Pancreas (tissue), 10 donors: ENCODE data around the gene ASIC2. TPM values are rescaled to one million over a fixed set of nuclear protein-coding genes. Genes with fewer than 3 reads are reported as not detected.
A peak's percentile ranks its signal among the peaks of the same experiment; 100 is the strongest.

Experiments
- ATAC-seq, 4 donors: fragments of 200-7000 bp; cut with Tn5 transposase; one replicate each; pipeline versions ENCODE4 v1.8.0 to v1.9.1; 2020; ENCODE audit warnings: mild to moderate bottlenecking in 4 of 4, moderate library complexity in 4 of 4
- DNase-seq, 6 donors: peaks; one replicate each; pipeline ENCODE4 v3.0.0-alpha.2; 2020
- FAIRE-seq: peaks from 2 replicates; lab custom pipeline; 2012; peaks lifted over from hg19 to GRCh38; lab: Jason Lieb, UNC
- H3K27ac ChIP-seq, 4 donors: fragments of 200-600 bp; sonication (generic); 1 replicate in 3 of 4; 2 replicates in 1 of 4; pipeline versions ENCODE4 v1.5.0 to v1.8.0; 2020
- H3K27me3 ChIP-seq, 4 donors: fragments of 200-600 bp; one replicate each; pipeline ENCODE4 v1.8.0; 2021
- H3K36me3 ChIP-seq, 3 donors: fragments of 200-600 bp; sonication (generic) in 1 of 3; one replicate each; pipeline versions ENCODE4 v1.5.0 to v1.8.0; 2020 to 2021
- H3K4me1 ChIP-seq, 3 donors: fragments of 200-600 bp; one replicate each; pipeline ENCODE4 v1.8.0; 2021
- H3K4me3 ChIP-seq, 4 donors: fragments of 200-600 bp; sonication (generic) in 2 of 4; one replicate each; pipeline versions ENCODE4 v1.5.0 to v1.8.0; 2020 to 2021
- H3K9me3 ChIP-seq, 4 donors: fragments of 200-600 bp; one replicate each; pipeline ENCODE4 v1.8.0; 2021
- CTCF ChIP-seq, 4 donors: fragments of 200-600 bp; sonication (generic) in 3 of 4; IDR thresholded peaks; one replicate each; pipeline versions ENCODE4 v1.5.0 to v1.8.0; 2021; ENCODE audit warnings: antibody characterized with exemption in 4 of 4
- WGBS, 2 donors: extraction: QIAGEN DNeasy Blood & Tissue Kit; methylation state at CpG; one replicate each; pipeline ENCODE4 v1.1.7; 2013; 5-methylcytosine and 5-hydroxymethylcytosine counted together
- intact Hi-C, 3 donors: fragments of 100-400 bp; cut with DNase I; formaldehyde crosslinking; loops; one replicate each; pipeline versions ENCODE4 v1.11.1 to v1.14.2; 2022
- polyA plus RNA-seq, 2 donors: library from polyadenylated mRNA; stranded (reverse); fragments of 200-250 nt; gene quantifications; one replicate each; pipeline ENCODE4 v1.2.3, GENCODE V29; 2013
- total RNA-seq, 6 donors: library from RNA; stranded (reverse); fragmentation: NEBNext Ultra II Directional in 4 of 6; extraction: Animal tissue kit (Norgen Biotek cat#: 25700) in 4 of 6; gene quantifications; one replicate each; pipeline versions ENCODE4 v1.2.1 to v1.2.4, GENCODE V29; 2021 to 2023
- donor health status: healthy with polysubstance abuse.
- donor health status: DM: no; HTN: no; CAD: no; lungs with moderate emphysema.
- donor health status: DM: no; HTN: no; CAD: no.
- donor health status: control.
- donor health status: control.
- donor health status: Bipolar disorder and iron deficiency.
- donor health status: DM: yes; HTN: yes; CAD: no.
- donor health status: DM: no; HTN: no; CAD: no.
- donor health status: DM: no; HTN: no; CAD: no.
- donor health status: DM: yes; HTN: yes; CAD: no.

ASIC2 gene
- total and polyA plus RNA-seq, 8 donors: 0.09 to 0.14 (median 0.09) TPM; not detected in 5

DNA sequence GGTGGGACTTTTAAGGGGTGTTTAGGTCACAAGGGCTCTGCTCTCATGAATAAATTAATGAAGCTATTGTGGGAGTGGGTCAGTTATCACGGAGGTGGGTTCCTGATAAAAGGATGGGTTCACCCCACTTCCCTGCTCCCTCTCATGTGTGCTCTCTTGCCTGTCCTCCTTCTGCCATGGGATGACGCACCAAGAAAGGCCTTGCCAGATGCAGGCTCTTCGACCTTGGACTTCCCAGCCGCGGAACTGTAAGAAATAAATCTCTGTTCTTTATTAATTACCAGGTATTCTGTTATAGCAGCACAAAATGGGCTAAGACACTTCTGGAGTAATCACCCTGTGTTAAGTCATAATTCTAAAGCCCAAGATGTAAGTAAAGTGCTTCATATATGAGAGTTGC, 141.5 kb downstream of the ASIC2 start:
- no peak for FAIRE-seq
- no peaks in the 10 kb centered on the region for H3K9me3 ChIP-seq
- intact Hi-C loops: no loop called here
- TF ChIP-seq CTCF (IDR thresholded peaks at IDR 0.05): no peak
- H3K27me3 ChIP-seq: no peaks in the 10 kb centered on the region
- H3K27ac ChIP-seq: no peak overlapping the region
- no peaks in the 10 kb centered on the region for H3K4me1 ChIP-seq
- WGBS, 2 donors: 52 to 68% methylated on average over 5 of the region's 5 CpGs
- no peak overlapping the region for H3K4me3 ChIP-seq
- no peak for ATAC-seq
- no peak for DNase-seq
- H3K36me3 ChIP-seq: no peaks in the 10 kb centered on the region

DNA sequence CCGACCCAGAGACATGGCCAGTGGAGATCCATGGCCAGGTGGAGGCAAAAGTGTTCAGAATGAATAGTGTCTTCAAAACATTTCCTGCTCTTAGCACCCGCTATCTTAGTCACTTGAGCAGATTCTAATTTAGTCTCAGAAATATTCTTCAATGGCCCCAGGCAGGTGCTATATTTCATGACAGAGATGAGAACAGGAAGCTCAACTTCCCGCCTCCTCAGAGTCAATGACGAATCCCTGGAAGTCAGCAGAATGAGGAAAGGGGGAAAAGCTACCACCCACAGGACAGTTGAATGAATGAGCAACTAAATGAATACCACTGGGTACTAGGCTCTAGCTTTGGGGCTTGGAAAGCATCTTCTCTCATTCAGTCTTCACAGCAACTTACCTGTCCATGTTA, 147.2 kb downstream of the ASIC2 start:
- intact Hi-C loops: no loop called here
- FAIRE-seq (no peak), DNase-seq (no peak), ATAC-seq (no peak)
- H3K4me1 ChIP-seq: no peaks in the 10 kb centered on the region
- TF ChIP-seq CTCF (IDR thresholded peaks at IDR 0.05): no peak
- no peak overlapping the region for H3K4me3 ChIP-seq
- H3K36me3 ChIP-seq: no peaks in the 10 kb centered on the region
- no peak overlapping the region for H3K27ac ChIP-seq
- no peaks in the 10 kb centered on the region for H3K27me3 ChIP-seq
- no peaks in the 10 kb centered on the region for H3K9me3 ChIP-seq
- 62 to 74% methylated on average over 4 of the region's 4 CpGs for WGBS, 2 donors

DNA sequence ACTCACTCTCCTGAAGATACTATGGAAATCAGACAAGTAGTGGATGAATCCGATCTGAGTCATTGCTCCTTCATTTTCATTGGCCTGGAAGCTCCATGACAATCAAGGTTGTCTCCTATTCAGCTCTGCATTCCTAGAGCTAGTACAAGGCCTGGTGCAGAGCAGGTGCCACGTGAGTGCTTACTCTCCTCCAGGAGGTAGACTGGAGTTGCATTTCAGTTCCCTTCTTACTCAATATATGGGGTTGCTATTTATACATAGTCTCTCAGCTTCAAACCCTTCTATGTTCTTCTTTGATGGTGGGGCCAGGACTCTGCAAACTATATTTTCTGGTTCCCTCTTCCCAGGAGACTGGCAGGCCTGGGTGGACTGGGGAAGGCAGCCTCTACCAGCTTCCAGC, 148.3 kb downstream of the ASIC2 start:
- intact Hi-C loops: no loop called here
- no peak for FAIRE-seq
- no peak for ATAC-seq
- DNase-seq: no peak
- Histone ChIP-seq H3K27ac (no peak overlapping the region), H3K36me3 (no peaks in the 10 kb centered on the region), H3K9me3 (no peaks in the 10 kb centered on the region), H3K4me3 (no peak overlapping the region), H3K4me1 (no peaks in the 10 kb centered on the region), H3K27me3 (no peaks in the 10 kb centered on the region)
- WGBS, 2 donors: 47 to 57% methylated on average over 2 of the region's 2 CpGs
- no peak for TF ChIP-seq CTCF (IDR thresholded peaks at IDR 0.05)

DNA sequence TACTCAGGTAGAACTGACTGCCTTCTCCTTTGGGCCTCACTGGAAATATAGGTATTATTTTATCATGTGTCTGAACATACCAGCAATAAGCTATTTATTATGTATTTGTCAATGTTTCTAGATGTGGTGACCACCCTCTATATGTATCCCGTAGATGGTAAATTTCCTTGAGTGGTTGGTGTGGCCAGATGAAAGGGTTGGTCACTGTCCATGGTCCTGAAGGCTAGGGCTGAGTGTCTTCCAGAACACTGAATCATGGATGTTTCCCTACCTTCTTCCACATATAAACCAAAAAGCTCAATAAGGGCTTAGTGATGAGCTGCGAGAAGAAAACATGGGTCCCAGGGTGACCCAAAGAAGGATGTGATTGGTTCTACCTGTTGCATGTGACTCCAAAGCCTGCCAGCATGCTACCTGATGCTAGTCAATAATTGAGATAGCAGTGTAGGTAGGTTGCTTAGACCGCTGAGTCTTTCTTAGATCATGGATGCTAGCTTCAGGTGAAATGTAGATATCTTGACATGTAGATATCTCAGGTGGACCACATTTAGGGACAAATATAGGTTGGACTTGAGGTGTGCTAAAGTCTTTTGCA, 150.3 kb downstream of the ASIC2 start:
- no peak overlapping the region for H3K4me3 ChIP-seq
- no peaks in the 10 kb centered on the region for H3K4me1 ChIP-seq
- WGBS, 2 donors: 44 to 53% methylated on average over 3 of the region's 3 CpGs
- H3K36me3 ChIP-seq: no peaks in the 10 kb centered on the region
- intact Hi-C loops: no loop called here
- TF ChIP-seq CTCF (IDR thresholded peaks at IDR 0.05): no peak
- H3K9me3 ChIP-seq: no peaks in the 10 kb centered on the region
- ATAC-seq: peak in 1 of 4 donors; percentile 46
- no peak overlapping the region for H3K27ac ChIP-seq
- no peak for FAIRE-seq
- no peaks in the 10 kb centered on the region for H3K27me3 ChIP-seq
- peak in 1 of 6 donors; percentile 21 for DNase-seq

GRCh38 chr17:33140413-33141099, 152.5 kb downstream of the ASIC2 start:
- no peak for FAIRE-seq
- intact Hi-C loops: no loop called here

More at GRCh38 chr17:33140413-33141099, 152.5 kb downstream of the ASIC2 start:
- no peak for DNase-seq
- no peak for ATAC-seq
- H3K4me1 ChIP-seq: no peaks in the 10 kb centered on the region
- no peaks in the 10 kb centered on the region for H3K27me3 ChIP-seq
- H3K27ac ChIP-seq: no peak overlapping the region
- no peaks in the 10 kb centered on the region for H3K9me3 ChIP-seq
- no peak for TF ChIP-seq CTCF (IDR thresholded peaks at IDR 0.05)
- WGBS, 2 donors: 19 to 45% methylated on average over 4 of the region's 4 CpGs
- H3K4me3 ChIP-seq: no peak overlapping the region
- H3K36me3 ChIP-seq: no peaks in the 10 kb centered on the region
